ENCODE data around the gene BEGAIN.

GRCh38 chr14:100581228-100582145, 5.7 kb downstream of the BEGAIN start:
- no peak for TF ChIP-seq CTCF (IDR thresholded peaks at IDR 0.05)
- TF ChIP-seq POLR2A (IDR thresholded peaks at IDR 0.05): no peak
- no peak for TF ChIP-seq POLR2AphosphoS5 (IDR thresholded peaks at IDR 0.05)
